NCI-H69 (cell line): ENCODE results near the gene NUDT6.
"Not testable (repeated sequence)": the region's sequence is repeated elsewhere in the genome, so short reads cannot be mapped to it uniquely, and the experiment has no call there.

Experiments used
- DNase-seq: peaks from one replicate; lab custom pipeline; 2025; lab: John Stamatoyannopoulos, UW

Gene NUDT6, protein sequence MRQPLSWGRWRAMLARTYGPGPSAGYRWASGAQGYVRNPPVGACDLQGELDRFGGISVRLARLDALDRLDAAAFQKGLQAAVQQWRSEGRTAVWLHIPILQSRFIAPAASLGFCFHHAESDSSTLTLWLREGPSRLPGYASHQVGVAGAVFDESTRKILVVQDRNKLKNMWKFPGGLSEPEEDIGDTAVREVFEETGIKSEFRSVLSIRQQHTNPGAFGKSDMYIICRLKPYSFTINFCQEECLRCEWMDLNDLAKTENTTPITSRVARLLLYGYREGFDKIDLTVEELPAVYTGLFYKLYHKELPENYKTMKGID

GRCh38 chr4:122921971-122922876 lies at the start of gene NUDT6:
Gene NUDT6, minus strand, starts transcription at chr4:122922597. Its CDS starts 25 bp downstream, at chr4:122922572.
- peak; percentile 80 for DNase-seq

DNA sequence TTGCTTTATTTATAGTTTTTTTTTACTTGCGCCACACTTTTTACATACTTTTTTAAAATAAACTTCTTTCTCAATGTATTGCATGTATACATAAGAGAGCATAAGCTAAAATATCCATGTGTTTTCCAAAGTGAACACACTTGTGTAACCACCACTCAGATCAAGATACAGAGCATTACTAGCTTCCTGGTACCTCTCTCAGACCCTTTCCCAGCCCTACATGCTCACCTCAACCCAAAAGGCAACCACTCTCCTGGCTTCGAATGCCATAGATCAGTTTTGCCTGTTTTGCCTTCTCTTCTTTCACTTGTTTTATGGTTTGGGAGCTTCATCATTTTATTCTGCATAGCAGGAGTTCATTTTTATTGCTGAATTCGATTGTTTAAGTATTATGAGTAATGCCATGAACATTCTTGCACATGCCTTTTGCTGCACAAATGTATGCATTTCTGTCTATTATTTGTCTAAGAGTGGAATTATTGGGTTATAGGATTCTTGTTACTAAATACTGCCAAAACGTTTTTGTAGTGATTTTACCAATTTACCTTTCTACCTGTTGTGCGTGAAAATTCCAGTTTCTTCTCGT lies 45.9 kb upstream of the NUDT6 start:
- no peak for DNase-seq

DNA sequence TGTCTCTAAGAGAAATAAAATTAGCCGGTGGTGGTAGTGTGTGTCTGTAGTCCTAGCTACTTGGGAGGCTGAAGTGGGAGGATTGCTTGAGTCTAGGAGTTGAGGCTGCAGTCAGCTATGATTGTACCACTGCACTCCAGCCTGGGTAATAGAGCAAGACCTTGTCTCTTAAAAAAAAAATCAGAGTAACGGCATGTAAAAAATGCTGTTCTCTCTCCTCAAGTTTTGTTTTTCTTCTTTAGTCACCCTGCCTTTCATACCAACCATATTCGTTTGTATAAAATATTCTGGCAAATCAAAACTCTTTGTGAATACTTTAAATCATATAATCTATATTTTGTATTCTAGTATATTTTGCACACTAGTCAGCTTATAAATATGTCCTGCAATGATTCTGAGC lies 44.8 kb upstream of the NUDT6 start:
- no peak for DNase-seq

GRCh38 chr4:122966201-122966600 lies 43.8 kb upstream of the NUDT6 start:
- DNase-seq, result no peak

- DNase-seq, result no peak
Measured at GRCh38 chr4:122963216-122963615, 40.8 kb upstream of the NUDT6 start.

DNA sequence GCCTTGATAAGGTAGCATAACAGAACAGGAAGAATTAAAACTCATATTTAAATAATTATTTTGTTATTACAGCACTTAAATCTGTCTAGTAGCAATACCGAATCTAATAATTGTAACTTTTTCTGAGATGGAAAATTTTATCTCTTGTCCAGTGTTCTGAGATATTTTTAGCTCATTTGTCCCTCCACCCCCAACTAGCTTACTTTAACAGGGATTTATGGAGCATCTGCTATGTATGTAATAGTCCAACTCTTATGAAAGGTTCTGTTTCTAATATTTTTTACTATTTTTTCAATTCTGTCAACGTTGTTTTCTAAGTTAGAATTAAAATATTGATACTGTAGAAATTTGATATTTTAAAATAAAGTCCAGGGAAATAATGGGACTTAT lies 38.2 kb upstream of the NUDT6 start:
- DNase-seq, result no peak

- DNase-seq, result no peak
Measured at GRCh38 chr4:122959981-122960610, 37.7 kb upstream of the NUDT6 start.

DNA sequence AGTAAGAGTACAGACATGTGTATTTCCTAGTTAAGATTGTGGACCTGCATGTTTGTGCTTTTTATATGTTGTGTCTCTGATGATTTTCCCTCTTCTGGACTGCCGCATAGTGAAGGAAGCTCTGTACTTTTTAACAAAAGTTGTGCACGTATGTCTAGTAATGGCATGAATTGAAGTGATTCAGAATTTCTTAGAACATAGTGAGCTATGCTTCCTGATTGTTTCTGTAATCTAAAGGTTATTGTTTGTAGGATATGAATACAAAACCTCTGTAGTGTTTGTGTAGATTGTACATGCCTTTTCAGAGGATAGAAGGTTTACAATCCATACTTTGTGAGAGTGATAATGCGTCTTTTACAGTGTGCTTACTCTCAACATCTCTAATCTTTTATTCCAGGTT lies 37.0 kb upstream of the NUDT6 start:
- no peak for DNase-seq

DNA sequence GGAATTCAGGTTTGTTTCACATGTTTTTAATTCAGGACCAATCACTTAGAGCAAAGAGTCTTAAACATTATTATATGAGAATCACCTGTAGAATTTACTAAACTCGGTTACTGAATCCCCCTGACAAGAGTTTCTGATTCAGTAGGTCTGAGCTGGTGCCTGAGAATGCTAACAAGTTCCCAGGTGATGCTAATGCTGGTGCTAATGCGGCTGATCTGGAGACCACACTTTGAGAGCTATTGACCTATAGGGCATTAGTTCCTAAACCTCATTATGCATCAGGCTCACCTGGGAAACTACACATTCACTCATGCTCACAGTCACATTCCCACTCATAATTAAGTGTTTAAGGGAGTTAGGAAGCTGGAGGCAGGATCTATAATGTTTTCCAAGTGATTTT lies 36.1 kb upstream of the NUDT6 start:
- no peak for DNase-seq

- no peak for DNase-seq
Measured at GRCh38 chr4:122953924-122954323, 31.5 kb upstream of the NUDT6 start.

- DNase-seq, result no peak
Measured at GRCh38 chr4:122952028-122952427, 29.6 kb upstream of the NUDT6 start.

GRCh38 chr4:122948671-122949070 lies 26.3 kb upstream of the NUDT6 start:
- DNase-seq, result no peak

- no peak for DNase-seq
Measured at GRCh38 chr4:122946142-122946541, 23.7 kb upstream of the NUDT6 start.

GRCh38 chr4:122945136-122945535 lies 22.7 kb upstream of the NUDT6 start:
- not testable (repeated sequence) for DNase-seq

- DNase-seq, result no peak
Measured at GRCh38 chr4:122932763-122933162, 10.4 kb upstream of the NUDT6 start.

- DNase-seq, result no peak
Measured at GRCh38 chr4:122930862-122931261, 8.5 kb upstream of the NUDT6 start.

- no peak for DNase-seq
Measured at GRCh38 chr4:122928930-122929329, 6.5 kb upstream of the NUDT6 start.

DNA sequence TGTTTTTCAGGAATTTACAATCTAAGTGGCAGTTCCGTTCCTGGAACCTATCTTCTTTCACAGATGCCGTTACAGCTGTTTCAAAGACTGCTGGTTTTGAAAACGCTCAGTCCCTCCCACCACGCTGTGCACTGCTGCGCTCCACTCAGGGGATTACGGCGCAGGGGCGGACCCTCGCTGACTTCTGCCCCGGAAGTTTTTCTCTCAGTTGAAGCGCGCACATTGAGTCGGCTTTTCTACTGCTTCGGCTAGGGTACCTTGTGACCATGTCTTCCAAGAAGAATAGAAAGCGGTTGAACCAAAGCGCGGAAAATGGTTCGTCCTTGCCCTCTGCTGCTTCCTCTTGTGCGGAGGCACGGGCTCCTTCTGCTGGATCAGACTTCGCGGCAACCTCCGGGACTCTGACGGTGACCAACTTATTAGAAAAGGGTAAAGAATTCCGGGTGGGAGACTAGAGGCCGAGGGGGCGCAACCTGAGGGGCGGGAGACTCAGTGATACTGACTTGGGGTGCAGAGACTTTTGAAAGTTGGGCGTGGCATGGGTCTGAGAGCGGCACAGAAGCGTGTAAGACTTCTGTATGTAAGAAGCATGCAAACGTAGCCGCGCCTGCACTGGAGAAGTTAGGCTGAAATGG lies 597 bp upstream of the NUDT6 start:
- DNase-seq, result peak; percentile 86

DNA sequence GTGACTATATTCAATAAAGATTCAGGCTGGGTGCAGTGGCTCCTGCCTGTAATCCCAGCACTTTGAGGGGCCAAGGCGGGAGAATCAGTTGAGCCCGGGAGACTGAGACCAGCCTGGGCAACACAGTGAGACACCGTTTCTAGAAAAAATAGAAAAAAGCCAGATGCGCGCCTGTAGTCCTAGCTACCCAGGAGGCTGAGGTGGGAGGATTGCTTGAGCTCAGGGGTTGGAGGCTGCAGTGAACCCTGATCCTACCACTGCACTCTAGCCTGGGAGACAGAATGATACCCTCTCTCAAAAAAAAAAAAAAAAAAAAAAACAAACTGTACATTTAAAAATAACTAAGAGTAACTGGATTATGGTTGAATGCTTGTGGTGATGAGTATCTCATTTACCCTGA lies 1.1 kb downstream of the NUDT6 start:
- no peak for DNase-seq

- DNase-seq, result no peak
Measured at GRCh38 chr4:122920473-122920872, 1.9 kb downstream of the NUDT6 start.

- DNase-seq, result no peak
Measured at GRCh38 chr4:122917731-122918130, 4.7 kb downstream of the NUDT6 start.

DNA sequence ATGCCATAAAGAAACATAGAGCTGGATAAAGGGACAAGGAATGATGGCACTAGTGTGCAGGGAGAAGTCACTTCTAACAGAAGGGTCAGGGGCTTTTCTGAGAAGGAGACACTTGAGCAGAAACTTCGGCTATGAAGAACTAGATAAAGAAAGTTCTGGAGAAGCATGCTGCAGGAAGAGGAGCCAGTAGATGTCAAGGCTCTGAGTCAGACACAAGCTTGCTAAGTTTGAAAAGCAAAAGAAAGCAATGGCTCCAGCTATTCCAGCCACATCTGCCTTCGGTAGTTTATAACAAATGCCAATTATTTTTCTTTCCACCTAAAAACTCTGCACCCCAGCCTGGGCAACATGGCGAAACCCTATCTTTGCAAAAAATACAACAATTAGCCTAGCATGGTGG lies 7.5 kb downstream of the NUDT6 start:
- no peak for DNase-seq
